HAP-1 (cell line): Measurements from ENCODE around the gene PRAC2.

ENCODE experiments used
- DNase-seq, 2 experiments: peaks; one replicate each; pipeline ENCODE4 v3.0.0-alpha.2; 2016 to 2020; ENCODE audit warnings: low spot score in 2 of 2
- H3K27me3 ChIP-seq: fragments of 250-450 bp; sonication (Bioruptor Pico); 2 replicates; pipeline ENCODE4 v1.5.1; 2020; ENCODE audit warnings: low read depth, mild to moderate bottlenecking, moderate library complexity
- H3K36me3 ChIP-seq: fragments of 250-450 bp; sonication (Bioruptor Pico); replicated peaks from 2 replicates; pipeline ENCODE4 v1.5.1; 2020; ENCODE audit warnings: mild to moderate bottlenecking
- H3K4me1 ChIP-seq: fragments of 250-450 bp; sonication (Bioruptor Pico); 2 replicates; pipeline ENCODE4 v1.5.1; 2020; ENCODE audit warnings: mild to moderate bottlenecking
- H3K4me3 ChIP-seq: fragments of 250-450 bp; sonication (Bioruptor Pico); 2 replicates; pipeline ENCODE4 v1.5.1; 2020; ENCODE audit warnings: mild to moderate bottlenecking, moderate library complexity
- H3K9me3 ChIP-seq: fragments of 250-450 bp; sonication (Bioruptor Pico); 2 replicates; pipeline ENCODE4 v1.5.1; 2020; ENCODE audit warnings: mild to moderate bottlenecking, moderate library complexity
- in situ Hi-C: fragments of 300-500 bp; cut with MboI; formaldehyde crosslinking; loops from 3 replicates; pipeline ENCODE4 v1.14.3; 2020; ENCODE audit warnings: low sequenced_read_pairs, inconsistent platforms, mixed read lengths

The PRAC2 gene

DNA sequence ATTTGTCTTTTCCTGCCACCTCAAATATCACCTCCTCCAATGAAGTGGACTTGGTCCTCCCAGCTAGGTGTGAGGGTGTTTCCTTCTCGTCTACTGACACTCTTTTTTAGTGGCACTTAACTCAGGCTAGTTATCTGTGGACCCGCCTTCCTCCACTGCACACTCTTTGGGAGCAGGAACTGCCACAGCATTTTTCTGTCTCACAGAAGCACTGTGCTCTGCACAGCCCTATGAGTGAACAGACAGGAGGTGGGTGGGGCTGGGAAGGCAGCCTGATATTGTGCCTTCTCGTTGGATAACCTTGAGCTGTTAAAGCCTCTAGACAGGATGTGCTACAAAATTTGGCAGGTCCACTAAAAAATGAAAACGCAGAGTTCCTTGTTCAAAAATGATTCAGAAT is 37.4 kb downstream of the PRAC2 start:
- Histone ChIP-seq H3K9me3 (no peaks in the 10 kb centered on the region), H3K4me1 (no peaks in the 10 kb centered on the region), H3K36me3 (no peaks in the 10 kb centered on the region), H3K4me3 (no peak overlapping the region), H3K27me3 (peaks cover 8% of the 10 kb centered on the region)
- in situ Hi-C loops: no loop called here
- DNase-seq: no peak

DNA sequence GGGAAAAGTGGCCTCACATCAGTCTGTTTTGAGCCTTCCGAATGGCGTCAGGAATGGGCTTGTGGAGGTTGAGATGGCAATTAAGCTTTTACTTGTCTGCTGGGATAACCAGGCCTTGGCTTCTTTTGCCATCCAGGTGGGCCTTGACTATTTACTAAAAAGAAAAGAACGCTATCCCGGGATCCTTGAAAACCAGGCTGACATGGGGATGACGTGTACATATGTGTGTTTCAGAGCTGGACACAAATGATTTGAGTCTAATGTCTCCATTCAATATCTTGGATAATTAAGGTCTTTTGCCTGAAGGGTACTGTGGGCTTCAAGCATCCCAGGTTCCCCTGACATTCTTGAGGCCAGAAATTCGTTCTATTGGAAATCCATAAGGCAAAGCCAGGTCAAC is 38.1 kb downstream of the PRAC2 start:
- no peaks in the 10 kb centered on the region for H3K9me3 ChIP-seq
- in situ Hi-C loops: no loop called here
- no peak overlapping the region for H3K4me3 ChIP-seq
- DNase-seq: no peak
- no peaks in the 10 kb centered on the region for H3K4me1 ChIP-seq
- no peaks in the 10 kb centered on the region for H3K36me3 ChIP-seq
- H3K27me3 ChIP-seq: peaks cover 8% of the 10 kb centered on the region

DNA sequence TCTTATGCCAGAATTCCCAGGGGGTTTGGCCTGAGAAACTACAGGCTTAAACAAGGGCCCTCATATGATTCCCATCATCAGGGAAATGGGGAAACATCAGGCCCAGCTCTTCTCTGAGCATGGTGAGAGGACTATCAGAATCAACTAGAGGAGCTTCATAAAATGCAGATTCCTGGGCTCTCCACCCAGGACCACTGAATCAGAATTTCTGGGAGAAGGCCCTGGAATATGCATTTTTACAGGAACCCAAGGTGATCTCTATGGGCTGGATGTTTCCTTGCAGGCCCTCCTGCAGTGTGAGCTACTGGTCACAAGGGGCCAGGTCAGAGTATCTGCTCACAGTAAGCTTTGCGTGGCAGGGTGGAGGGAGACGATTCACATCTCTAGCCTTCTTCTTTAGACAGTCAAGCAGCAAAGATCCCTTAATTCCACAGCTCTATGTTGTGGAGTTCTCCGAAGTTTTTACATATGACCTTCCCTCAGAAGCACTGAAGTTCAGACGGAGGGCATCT is 44.3 kb downstream of the PRAC2 start:
- in situ Hi-C loops: no loop called here
- peaks cover 8% of the 10 kb centered on the region for H3K27me3 ChIP-seq
- H3K9me3 ChIP-seq: no peaks in the 10 kb centered on the region
- no peaks in the 10 kb centered on the region for H3K36me3 ChIP-seq
- no peak overlapping the region for H3K4me3 ChIP-seq
- DNase-seq: no peak
- no peaks in the 10 kb centered on the region for H3K4me1 ChIP-seq

DNA sequence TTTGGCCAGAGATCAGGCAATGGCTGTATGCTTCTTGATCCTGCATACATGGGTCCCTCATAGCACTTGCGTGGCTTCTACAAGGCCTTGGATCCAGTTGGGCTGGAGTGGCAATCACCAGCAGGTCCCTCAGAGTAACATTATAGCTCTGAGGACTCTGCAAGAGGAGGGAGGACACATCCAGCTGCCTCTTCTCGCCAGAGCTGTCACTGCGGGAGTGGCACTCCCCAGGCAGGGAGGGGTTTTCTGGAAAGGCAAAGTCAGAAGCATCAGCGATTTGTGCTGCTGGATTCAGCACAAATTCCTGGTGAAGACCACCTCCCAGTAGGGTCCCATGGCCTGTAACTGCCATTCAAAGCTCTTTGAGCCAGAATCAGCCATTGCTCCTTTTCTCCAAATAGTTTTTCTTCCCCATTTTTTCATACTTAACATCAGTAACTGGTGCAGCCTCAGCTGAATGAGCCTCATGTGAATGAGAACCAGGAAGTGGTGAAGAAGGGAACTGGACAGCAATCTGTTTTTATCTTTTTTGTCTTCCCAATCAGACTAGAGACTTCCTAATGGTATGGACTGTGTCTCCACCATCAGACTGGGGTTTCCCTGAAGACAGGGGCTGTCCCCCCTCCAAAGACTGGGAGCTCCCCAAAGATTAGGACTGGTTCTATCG is 46.2 kb downstream of the PRAC2 start:
- Histone ChIP-seq H3K27me3 (peaks cover 3% of the 10 kb centered on the region), H3K9me3 (no peaks in the 10 kb centered on the region), H3K4me3 (no peak overlapping the region), H3K36me3 (no peaks in the 10 kb centered on the region), H3K4me1 (no peaks in the 10 kb centered on the region)
- no peak for DNase-seq
- in situ Hi-C loops: no loop called here

DNA sequence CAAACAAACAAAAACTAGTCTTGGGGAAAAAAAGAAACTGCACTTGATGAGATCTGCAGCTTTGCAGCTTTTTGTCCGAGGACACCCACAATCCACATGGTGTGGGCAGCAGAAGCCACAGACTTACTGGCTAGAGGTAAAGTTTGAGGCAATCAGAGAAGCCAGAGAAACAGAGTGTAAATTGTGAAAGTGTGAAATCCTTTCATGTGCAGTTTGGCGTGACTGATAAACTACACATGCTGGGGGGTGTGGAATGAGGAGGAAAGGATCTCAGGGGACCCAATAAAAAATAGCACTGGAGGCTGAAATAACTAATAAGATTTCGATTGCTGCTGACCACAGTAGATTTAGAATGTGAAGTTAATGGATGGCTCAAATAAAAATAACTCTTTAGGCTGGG is 48.0 kb downstream of the PRAC2 start:
- no peaks in the 10 kb centered on the region for H3K27me3 ChIP-seq

DNA sequence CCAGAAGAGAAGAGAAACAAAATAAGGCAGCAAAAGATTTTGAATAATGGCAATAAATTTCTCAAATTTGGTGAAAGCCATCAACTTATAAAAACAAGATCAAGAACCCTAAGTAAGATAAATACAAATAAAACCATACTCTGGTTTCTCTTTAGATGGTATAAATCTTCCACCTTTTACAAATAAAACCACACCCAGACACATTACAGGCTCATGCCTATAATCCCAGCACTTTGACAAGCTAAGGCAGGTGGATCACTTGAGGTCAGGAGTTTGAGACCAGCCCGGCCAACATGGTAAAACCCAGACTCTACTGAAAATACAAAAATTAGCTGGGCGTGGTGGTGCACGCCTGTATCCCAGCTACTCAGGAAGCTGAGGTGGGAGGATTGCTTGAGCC is 50.3 kb downstream of the PRAC2 start:
- Histone ChIP-seq H3K4me3 (no peak overlapping the region), H3K36me3 (no peaks in the 10 kb centered on the region), H3K4me1 (no peaks in the 10 kb centered on the region), H3K27me3 (no peaks in the 10 kb centered on the region), H3K9me3 (no peaks in the 10 kb centered on the region)
- DNase-seq: no peak
- in situ Hi-C loops: no loop called here

More for the DNA sequence above, 48.0 kb downstream of the PRAC2 start:
- Histone ChIP-seq H3K36me3 (no peaks in the 10 kb centered on the region), H3K4me3 (no peak overlapping the region), H3K4me1 (no peaks in the 10 kb centered on the region), H3K9me3 (no peaks in the 10 kb centered on the region)
- DNase-seq: no peak
- in situ Hi-C loops: no loop called here
